GM12878 (cell line): ENCODE data around the gene SUFU. TPM values are rescaled to one million over a fixed set of nuclear protein-coding genes. Genes with fewer than 3 reads are reported as not detected.

Source experiments
- BACH1 ChIP-seq: fragments of 450-650 bp; IDR thresholded peaks from 2 replicates; pipeline ENCODE4 v1.6.1; 2017; ENCODE audit warnings: mild to moderate bottlenecking, borderline replicate concordance
- BCL11A ChIP-seq: IDR thresholded peaks from 2 replicates; pipeline ENCODE4 v1.6.1; 2011; ENCODE audit warnings: low read depth, low read length
- CEBPB ChIP-seq, 2 experiments: fragments of 150-350 bp in 1 of 2; IDR thresholded peaks; 2 replicates each; pipeline ENCODE4 v1.6.1; 2012 to 2014; ENCODE audit warnings: low read depth in 2 of 2, low read length in 2 of 2, borderline replicate concordance in 1 of 2, inconsistent platforms in 1 of 2
- CHD1 ChIP-seq: IDR thresholded peaks from 2 replicates; pipeline ENCODE4 v1.6.1; 2012; ENCODE audit warnings: low read depth, low read length, improper control_type of control experiment
- CHD2 ChIP-seq: IDR thresholded peaks from 2 replicates; pipeline ENCODE4 v1.6.1; 2011; ENCODE audit warnings: low read depth, low read length, improper control_type of control experiment, borderline replicate concordance
- CHD4 ChIP-seq: fragments of 200-600 bp; sonication (generic); IDR thresholded peaks from 2 replicates; pipeline ENCODE4 v1.6.1; 2016; ENCODE audit warnings: mild to moderate bottlenecking
- CREM ChIP-seq: IDR thresholded peaks from 2 replicates; pipeline ENCODE4 v1.6.1; 2014; ENCODE audit warnings: antibody characterized with exemption, low read depth
- DPF2 ChIP-seq: fragments of 450-650 bp; IDR thresholded peaks from 2 replicates; pipeline ENCODE4 v1.6.1; 2017; ENCODE audit warnings: mild to moderate bottlenecking
- E2F4 ChIP-seq: IDR thresholded peaks from 2 replicates; pipeline ENCODE4 v1.6.1; 2012; ENCODE audit warnings: low read depth, low read length, improper control_type of control experiment
- GABPA ChIP-seq: IDR thresholded peaks from 2 replicates; pipeline ENCODE4 v1.6.1; 2014; ENCODE audit warnings: antibody characterized with exemption, low read depth, mild to moderate bottlenecking, inconsistent platforms
- HCFC1 ChIP-seq: fragments of 150-350 bp; IDR thresholded peaks from 2 replicates; pipeline ENCODE4 v1.6.1; 2014; ENCODE audit warnings: low read length
- IKZF1 ChIP-seq: fragments of 450-650 bp; conservative IDR thresholded peaks from 2 replicates; pipeline ENCODE4 v1.6.1; 2017; ENCODE audit warnings: antibody characterized with exemption, mild to moderate bottlenecking
- LARP7 ChIP-seq: fragments of 450-650 bp; IDR thresholded peaks from 2 replicates; pipeline ENCODE4 v1.6.1; 2017; ENCODE audit warnings: mild to moderate bottlenecking
- MAX ChIP-seq: IDR thresholded peaks from 2 replicates; pipeline ENCODE4 v1.6.1; 2012; ENCODE audit warnings: low read depth, low read length, improper control_type of control experiment
- MLLT1 ChIP-seq: fragments of 450-650 bp; IDR thresholded peaks from 2 replicates; pipeline ENCODE4 v1.6.1; 2016; ENCODE audit warnings: mild to moderate bottlenecking
- MTA2 ChIP-seq: fragments of 450-650 bp; IDR thresholded peaks from 2 replicates; pipeline ENCODE4 v1.6.1; 2016; ENCODE audit warnings: low read depth, mild to moderate bottlenecking, moderate library complexity
- NR2C1 ChIP-seq: fragments of 450-650 bp; IDR thresholded peaks from 2 replicates; pipeline ENCODE4 v1.6.1; 2017; ENCODE audit warnings: antibody characterized with exemption, mild to moderate bottlenecking, moderate library complexity
- NR2F1 ChIP-seq: fragments of 450-650 bp; conservative IDR thresholded peaks from 2 replicates; pipeline ENCODE4 v1.6.1; 2017; ENCODE audit warnings: mild to moderate bottlenecking
- POLR2A ChIP-seq: IDR thresholded peaks from 2 replicates; pipeline ENCODE4 v1.6.1; 2011; ENCODE audit warnings: low read depth, mild to moderate bottlenecking, low read length
- SIN3A ChIP-seq: IDR thresholded peaks from 2 replicates; pipeline ENCODE4 v1.6.1; 2012; ENCODE audit warnings: low read depth, low read length, improper control_type of control experiment
- SP1 ChIP-seq: IDR thresholded peaks from one replicate; pipeline ENCODE4 v1.6.1; 2011; ENCODE audit warnings: low read depth, low read length
- STAT1 ChIP-seq: fragments of 450-650 bp; conservative IDR thresholded peaks from 2 replicates; pipeline ENCODE4 v1.6.1; 2014; ENCODE audit warnings: antibody characterized with exemption, mild to moderate bottlenecking
- TAF1 ChIP-seq: IDR thresholded peaks from 2 replicates; pipeline ENCODE4 v1.6.1; 2011; ENCODE audit warnings: mild to moderate bottlenecking, low read depth, low read length, borderline replicate concordance
- ZBED1 ChIP-seq: IDR thresholded peaks from 2 replicates; pipeline ENCODE4 v1.6.1; 2016; ENCODE audit warnings: borderline replicate concordance
- ZNF207 ChIP-seq: fragments of 450-650 bp; IDR thresholded peaks from 2 replicates; pipeline ENCODE4 v1.6.1; 2014; ENCODE audit warnings: antibody characterized with exemption, mild to moderate bottlenecking, borderline replicate concordance
- ZNF24 ChIP-seq: fragments of 450-650 bp; IDR thresholded peaks from 2 replicates; pipeline ENCODE4 v1.6.1; 2017; ENCODE audit warnings: antibody characterized with exemption, mild to moderate bottlenecking
- polyA plus RNA-seq, 11 experiments: library from polyadenylated mRNA; depleted of rRNA in 4 of 11; unstranded in 6 of 11; stranded (reverse) in 5 of 11; fragments of >200 nt; fragmentation: Nextera tagmentation in 4 of 11; fragmentation: Illumina TruSeq in 1 of 11; extraction: Ambion mirVana in 4 of 11; extraction: Trizol in 1 of 11; gene quantifications; 1 replicate in 1 of 11; 2 replicates in 10 of 11; pipeline versions ENCODE4 v1.2.1 to v1.2.3, GENCODE V29; 2011 to 2016; ENCODE audit warnings: inconsistent platforms in 2 of 11, missing spikeins in 2 of 11, low read depth in 1 of 11
- total RNA-seq, 4 experiments: library from RNA; depleted of rRNA in 3 of 4; stranded (reverse); fragments of >200 nt in 3 of 4; fragmentation: Illumina TruSeq in 1 of 4; extraction: Trizol in 1 of 4; gene quantifications; 2 replicates each; pipeline versions ENCODE4 v1.2.1 to v1.2.3, GENCODE V29; 2013 to 2021
- TF ChIP-seq, protein P1 (sequence below): fragments of 450-650 bp; conservative IDR thresholded peaks from 2 replicates; pipeline ENCODE4 v1.6.1; 2017; ENCODE audit warnings: mild to moderate bottlenecking, moderate library complexity

Gene SUFU
- total and polyA plus RNA-seq, 10 of the 15 experiments (the other 5 are each of a cell fraction or from before 2014, with no cell fraction given) = 0.68 to 7.7 (median 2.4) TPM

- TF ChIP-seq SP1 (peak; percentile 63), POLR2A (peak; percentile 80), CHD1 (0 out of 2 replicates have a peak, but pooled peaks have one; percentile 3), SIN3A (no peak; the same call in none of the 2 replicates), CHD4 (no peak), STAT1 (0 out of 2 replicates have a peak, but pooled peaks have one; percentile 44), ZNF207 (no peak; the same call in 1 of the 2 replicates), BACH1 (peak; percentile 22; the same call in 1 of the 2 replicates), CEBPB (IDR thresholded peaks at IDR 0.05; ENCODE audit: borderline replicate concordance in 1 of 2, low read depth in 2 of 2, low read length in 2 of 2) (no peak), MLLT1 (peak; percentile 76), E2F4 (no peak), CHD2 (0 out of 2 replicates have a peak, but pooled peaks have one; percentile 24), ZBED1 (peak; percentile 21; the same call in 1 of the 2 replicates), CREM (peak; percentile 53), BCL11A (peak; percentile 12; the same call in 1 of the 2 replicates), MTA2 (peak; percentile 74), NR2F1 (peak; percentile 45; the same call in 1 of the 2 replicates), NR2C1 (no peak), IKZF1 (peak; percentile 89), ZNF24 (no peak), MAX (peak; percentile 55), GABPA (no peak), HCFC1 (no peak), DPF2 (peak; percentile 78), LARP7 (0 out of 2 replicates have a peak, but pooled peaks have one; percentile 48), TAF1 (peak; percentile 42)
- TF ChIP-seq, protein P1, sequence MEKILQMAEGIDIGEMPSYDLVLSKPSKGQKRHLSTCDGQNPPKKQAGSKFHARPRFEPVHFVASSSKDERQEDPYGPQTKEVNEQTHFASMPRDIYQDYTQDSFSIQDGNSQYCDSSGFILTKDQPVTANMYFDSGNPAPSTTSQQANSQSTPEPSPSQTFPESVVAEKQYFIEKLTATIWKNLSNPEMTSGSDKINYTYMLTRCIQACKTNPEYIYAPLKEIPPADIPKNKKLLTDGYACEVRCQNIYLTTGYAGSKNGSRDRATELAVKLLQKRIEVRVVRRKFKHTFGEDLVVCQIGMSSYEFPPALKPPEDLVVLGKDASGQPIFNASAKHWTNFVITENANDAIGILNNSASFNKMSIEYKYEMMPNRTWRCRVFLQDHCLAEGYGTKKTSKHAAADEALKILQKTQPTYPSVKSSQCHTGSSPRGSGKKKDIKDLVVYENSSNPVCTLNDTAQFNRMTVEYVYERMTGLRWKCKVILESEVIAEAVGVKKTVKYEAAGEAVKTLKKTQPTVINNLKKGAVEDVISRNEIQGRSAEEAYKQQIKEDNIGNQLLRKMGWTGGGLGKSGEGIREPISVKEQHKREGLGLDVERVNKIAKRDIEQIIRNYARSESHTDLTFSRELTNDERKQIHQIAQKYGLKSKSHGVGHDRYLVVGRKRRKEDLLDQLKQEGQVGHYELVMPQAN = peak; percentile 53; the same call in 1 of the 2 replicates
These were observed 142.2 kb downstream of the SUFU start (continued) for GRCh38 chr10:102645741-102646609.
